ENCODE data around the gene AHDC1. TPM values are rescaled to one million over a fixed set of nuclear protein-coding genes. Genes with fewer than 3 reads are reported as not detected.

Gene AHDC1
- total and polyA plus RNA-seq, 2 of the 13 experiments (the other 11 are each of a cell fraction or from before 2014, with no cell fraction given) = 1.0 to 2.7 TPM

GRCh38 chr1:27520651-27521050 is 83.3 kb downstream of the AHDC1 start:
- H3K9me3 ChIP-seq (ENCODE audit: low read length) = no peaks in the 10 kb centered on the region
- peak overlapping the region; percentile 33; the same call in 1 of the 2 replicates for H3K9ac ChIP-seq (ENCODE audit: insufficient read depth, low read depth, low read length)
- H3K79me2 ChIP-seq (ENCODE audit: insufficient read depth, low read length) = no peaks in the 10 kb centered on the region
- H4K20me1 ChIP-seq (ENCODE audit: insufficient read depth, low read length) = no peaks in the 10 kb centered on the region
- H2AFZ ChIP-seq (ENCODE audit: low read length) = no peak overlapping the region
- FAIRE-seq = no peak
- peak; percentile 21 for ATAC-seq
- H3K27me3 ChIP-seq (ENCODE audit: control insufficient read depth in 1 of 2, insufficient read depth in 2 of 2, low read length in 2 of 2) = no peaks in the 10 kb centered on the region
- POLR2A ChIA-PET = interaction anchor here (1.0 to 2.7 kb wide), 3 partner anchors 30 to 42 kb away, joined by 3 to 10 read pairs (median 10); partner anchors contain the start of gene WASF2
- H3K27ac ChIP-seq (ENCODE audit: extremely low read length, insufficient read depth, low read length) = peak overlapping the region; percentile 16
- H3K4me2 ChIP-seq (ENCODE audit: low read depth, low read length) = peak overlapping the region; percentile 95
- DNase-seq (ENCODE audit: low spot score) = peak; percentile 47
- no CpG with 5 or more reads among the region's 4 CpGs for WGBS (ENCODE audit: low lambda C conversion rate)
- in situ Hi-C loops (cut with HindIII; ENCODE audit: extremely low pct_ligation_motif_present, low pct_unique_long_range_greater_than_20kb) (no loop called here), intact Hi-C loops (cut with micrococcal nuclease; ENCODE audit: unreplicated experiment) (no loop called here)
- CTCF ChIA-PET (ENCODE audit: low intra/inter-chr PET ratio, low total read pairs) = no interaction called here
- H3K36me3 ChIP-seq (replicated peaks in 1 of 2; ENCODE audit: control insufficient read depth in 1 of 2, insufficient read depth in 2 of 2, low read length in 2 of 2) = no peaks in the 10 kb centered on the region
- H3K4me1 ChIP-seq (ENCODE audit: insufficient read depth, low read length) = peaks cover 97% of the 10 kb centered on the region
- no TSS peak for BruUV-seq (replicated peaks)
- H3K4me3 ChIP-seq (replicated peaks in 1 of 3; ENCODE audit: insufficient read depth in 1 of 3, low read depth in 2 of 3, low read length in 3 of 3) = peak overlapping the region in 2 of 3 experiments; percentile 26 to 67; a peak in 4 of 6 replicates
- no peak for TF ChIP-seq JDP2 (CRISPR knock-in tag; IDR thresholded peaks at IDR 0.05; ENCODE audit: borderline replicate concordance)
- no peak for TF ChIP-seq REPIN1 (CRISPR knock-in tag; IDR thresholded peaks at IDR 0.05; ENCODE audit: borderline replicate concordance, low read depth)
- TF ChIP-seq HNF4G (IDR thresholded peaks at IDR 0.05; ENCODE audit: borderline replicate concordance, low read depth, low read length) = peak; percentile 89
- peak; percentile 60; the same call in 1 of the 2 replicates for TF ChIP-seq HNF4G (CRISPR knock-in tag; IDR thresholded peaks at IDR 0.05; ENCODE audit: borderline replicate concordance, low read depth)
- 0 out of 2 replicates have a peak, but pooled peaks have one; percentile 5 for TF ChIP-seq ZNF607 (CRISPR knock-in tag; IDR thresholded peaks at IDR 0.05; ENCODE audit: borderline replicate concordance)
- no peak for TF ChIP-seq GPBP1L1 (CRISPR knock-in tag; IDR thresholded peaks at IDR 0.05)
- 0 out of 2 replicates have a peak, but pooled peaks have one; percentile 68 for TF ChIP-seq ZNF572 (CRISPR knock-in tag; IDR thresholded peaks at IDR 0.05)
- no peak for TF ChIP-seq DR1 (CRISPR knock-in tag; IDR thresholded peaks at IDR 0.05)
- no peak for TF ChIP-seq STAT5B (CRISPR knock-in tag; IDR thresholded peaks at IDR 0.05)
- no peak for TF ChIP-seq IRX3 (CRISPR knock-in tag; IDR thresholded peaks at IDR 0.05; ENCODE audit: borderline replicate concordance, low read depth)
- no peak for TF ChIP-seq MLXIP (CRISPR knock-in tag; IDR thresholded peaks at IDR 0.05; ENCODE audit: borderline replicate concordance)
- TF ChIP-seq PAXIP1 (CRISPR knock-in tag; conservative IDR thresholded peaks at IDR 0.05) = peak; percentile 86
- 0 out of 2 replicates have a peak, but pooled peaks have one; percentile 26 for TF ChIP-seq KMT2A (CRISPR knock-in tag; IDR thresholded peaks at IDR 0.05)
- peak; percentile 35; the same call in 1 of the 2 replicates for TF ChIP-seq SOX5 (CRISPR knock-in tag; IDR thresholded peaks at IDR 0.05; ENCODE audit: borderline replicate concordance)
- 0 out of 2 replicates have a peak, but pooled peaks have one; percentile 58 for TF ChIP-seq PAX8 (CRISPR knock-in tag; IDR thresholded peaks at IDR 0.05; ENCODE audit: borderline replicate concordance)

Measured in HepG2 (cell line).